Stimulated activated naive CD8-positive, alpha-beta T cell treated with anti-CD3 and anti-CD28 coated beads, Interleukin-15, Interleukin-2, amounts not matched to agents 100 U/mL and 50 U/mL, for 24 hours (primary cell): ENCODE data around the gene MUS81.
A peak's percentile ranks its signal among the peaks of the same experiment; 100 is the strongest.
"Not testable (repeated sequence)": the region's sequence is repeated elsewhere in the genome, so short reads cannot be mapped to it uniquely, and the experiment has no call there.

Experiments used
- ATAC-seq: fragments of 150-1000 bp; cut with Tn5 transposase; one replicate; pipeline ENCODE4 v1.10.0; 2021
- DNase-seq: peaks from one replicate; pipeline ENCODE4 v3.0.0; 2021

MUS81 gene, protein sequence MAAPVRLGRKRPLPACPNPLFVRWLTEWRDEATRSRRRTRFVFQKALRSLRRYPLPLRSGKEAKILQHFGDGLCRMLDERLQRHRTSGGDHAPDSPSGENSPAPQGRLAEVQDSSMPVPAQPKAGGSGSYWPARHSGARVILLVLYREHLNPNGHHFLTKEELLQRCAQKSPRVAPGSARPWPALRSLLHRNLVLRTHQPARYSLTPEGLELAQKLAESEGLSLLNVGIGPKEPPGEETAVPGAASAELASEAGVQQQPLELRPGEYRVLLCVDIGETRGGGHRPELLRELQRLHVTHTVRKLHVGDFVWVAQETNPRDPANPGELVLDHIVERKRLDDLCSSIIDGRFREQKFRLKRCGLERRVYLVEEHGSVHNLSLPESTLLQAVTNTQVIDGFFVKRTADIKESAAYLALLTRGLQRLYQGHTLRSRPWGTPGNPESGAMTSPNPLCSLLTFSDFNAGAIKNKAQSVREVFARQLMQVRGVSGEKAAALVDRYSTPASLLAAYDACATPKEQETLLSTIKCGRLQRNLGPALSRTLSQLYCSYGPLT

DNA sequence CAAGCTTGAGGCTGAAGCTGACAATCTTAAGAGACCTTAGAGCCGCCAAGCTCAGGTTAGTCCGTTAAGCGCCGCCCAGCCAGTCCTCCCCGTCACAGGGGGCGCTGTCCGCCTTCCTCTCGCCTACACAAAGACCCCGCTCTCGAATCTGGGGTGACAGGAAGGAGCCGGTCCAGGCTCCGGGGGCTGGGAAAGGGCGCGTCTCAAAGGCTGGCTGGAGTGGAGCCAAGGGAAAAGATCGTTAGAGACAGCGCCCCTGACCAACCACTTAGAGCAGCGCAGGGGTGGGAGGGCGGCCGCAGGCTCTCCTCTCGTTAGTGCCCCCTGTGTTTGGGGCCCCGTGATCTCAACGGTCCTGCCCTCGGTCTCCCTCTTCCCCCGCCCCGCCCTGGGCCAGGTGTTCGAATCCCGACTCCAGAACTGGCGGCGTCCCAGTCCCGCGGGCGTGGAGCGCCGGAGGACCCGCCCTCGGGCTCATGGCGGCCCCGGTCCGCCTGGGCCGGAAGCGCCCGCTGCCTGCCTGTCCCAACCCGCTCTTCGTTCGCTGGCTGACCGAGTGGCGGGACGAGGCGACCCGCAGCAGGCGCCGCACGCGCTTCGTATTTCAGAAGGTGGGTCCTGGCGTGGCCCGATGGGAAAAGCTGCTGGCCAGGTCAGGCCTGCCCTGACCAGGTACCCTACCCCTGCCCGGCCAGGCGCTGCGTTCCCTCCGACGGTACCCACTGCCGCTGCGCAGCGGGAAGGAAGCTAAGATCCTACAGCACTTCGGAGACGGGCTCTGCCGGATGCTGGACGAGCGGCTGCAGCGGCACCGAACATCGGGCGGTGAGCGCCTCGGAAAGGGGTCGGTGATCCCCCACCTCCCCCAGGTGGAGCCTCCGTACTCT lies at the start of gene MUS81:
MUS81 (plus strand) TSS at position 156 of the 887 bp plus-strand sequence; CDS start at position 477, 321 bp downstream.
- DNase-seq (peak; percentile 97), ATAC-seq (peak; percentile 39)

DNA sequence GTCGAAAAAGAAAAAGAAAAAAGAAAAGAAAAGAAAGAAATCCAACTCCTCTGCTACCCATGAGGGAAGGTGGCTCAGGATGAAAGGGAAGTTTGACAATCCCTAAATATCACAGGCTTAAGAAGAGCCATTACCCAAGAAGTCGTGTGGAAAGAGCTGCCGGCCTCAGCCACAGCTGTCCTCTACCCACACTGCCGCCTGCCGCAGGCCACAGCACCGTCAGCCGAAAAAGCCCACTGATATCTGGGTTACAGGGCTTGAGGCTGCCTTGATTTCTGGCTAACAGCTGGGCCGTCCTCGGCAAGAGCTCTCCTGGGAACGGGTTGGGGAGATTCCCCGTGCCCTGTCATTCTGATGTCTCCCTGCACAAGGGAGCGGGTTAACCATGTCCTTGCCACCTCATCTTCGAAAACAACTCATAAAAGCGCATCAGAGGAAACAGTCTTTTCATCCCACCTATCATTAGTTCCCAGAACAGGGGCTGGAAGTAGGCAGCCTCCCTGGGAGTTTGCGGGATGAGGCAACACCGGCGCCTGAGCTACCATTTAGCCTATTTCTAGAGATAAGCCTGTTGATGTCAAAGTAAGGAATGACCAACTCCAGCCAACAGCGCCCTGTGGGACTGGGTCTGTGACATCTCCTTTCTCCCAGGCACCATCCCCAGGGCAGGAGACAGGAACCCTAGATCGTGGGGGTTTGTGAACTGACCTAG lies 48.3 kb upstream of the MUS81 start:
- DNase-seq (no peak), ATAC-seq (no peak)

DNA sequence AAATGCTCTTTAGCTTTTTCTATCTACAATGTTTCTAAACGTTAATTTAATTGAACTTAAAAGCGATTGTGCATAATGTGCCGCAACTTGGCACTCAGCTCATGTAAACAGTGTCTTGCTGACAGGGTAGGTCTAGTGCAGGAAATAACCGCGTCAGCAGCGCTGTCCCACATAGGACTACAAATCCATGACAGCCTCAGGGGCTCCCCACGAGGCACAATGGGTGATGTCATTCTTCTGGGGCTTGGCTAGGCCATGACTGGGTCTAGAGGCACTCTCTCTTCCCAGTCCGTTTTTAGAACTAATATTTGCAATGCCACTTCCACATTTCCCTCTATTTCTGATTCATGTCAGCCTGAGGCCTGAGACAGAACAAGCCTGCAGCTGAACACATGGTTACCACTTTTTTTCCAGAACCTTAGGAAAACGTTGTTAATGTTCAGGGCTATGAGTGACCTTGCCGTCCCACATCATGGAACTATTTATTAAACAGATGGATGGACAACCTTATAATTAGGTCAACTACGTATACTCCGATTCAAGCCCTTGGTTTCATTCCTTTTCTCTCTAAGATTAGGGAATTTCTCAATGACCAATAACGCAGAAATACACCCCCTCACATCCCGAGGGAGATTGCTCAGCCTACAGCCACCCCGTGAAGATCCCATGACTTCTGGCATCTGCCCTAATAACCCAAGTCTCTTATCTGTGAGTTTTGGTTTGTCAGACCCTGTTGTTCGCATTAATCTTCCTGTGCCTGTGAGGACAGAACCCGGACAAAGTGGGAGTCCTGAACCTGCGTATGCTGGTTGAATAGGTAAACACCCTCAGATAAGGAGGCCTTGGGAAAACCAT lies 45.9 kb upstream of the MUS81 start:
- no peak for ATAC-seq
- no peak for DNase-seq

DNA sequence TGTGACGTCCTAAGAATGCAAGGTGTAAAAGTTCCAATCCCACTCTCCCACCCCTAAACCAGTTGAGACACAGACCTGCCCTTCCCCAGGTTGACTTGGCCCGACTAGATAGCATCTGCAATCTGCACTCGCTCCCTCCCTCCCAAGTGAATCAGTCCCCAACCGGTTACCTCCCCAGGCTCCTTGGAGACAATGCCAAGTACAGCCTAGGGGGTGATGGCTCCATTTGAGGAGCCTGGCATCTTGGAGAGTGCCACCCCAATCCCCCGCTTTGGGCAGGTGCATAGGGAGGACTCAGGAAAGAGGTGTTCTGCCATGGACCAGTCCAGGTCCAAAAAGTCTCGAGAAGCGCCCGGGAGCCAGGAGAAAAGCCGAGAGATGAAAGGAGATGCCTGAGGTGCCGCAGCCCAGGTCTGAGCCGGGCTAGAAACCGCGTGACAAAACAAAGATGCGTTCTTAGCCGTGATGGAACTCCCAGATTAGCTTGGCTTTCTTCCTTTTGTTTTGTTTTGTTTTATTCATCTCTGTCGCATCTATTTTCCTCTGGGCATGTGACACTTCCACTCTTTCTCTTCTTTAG lies 45.2 kb upstream of the MUS81 start:
- DNase-seq, result no peak
- no peak for ATAC-seq

DNA sequence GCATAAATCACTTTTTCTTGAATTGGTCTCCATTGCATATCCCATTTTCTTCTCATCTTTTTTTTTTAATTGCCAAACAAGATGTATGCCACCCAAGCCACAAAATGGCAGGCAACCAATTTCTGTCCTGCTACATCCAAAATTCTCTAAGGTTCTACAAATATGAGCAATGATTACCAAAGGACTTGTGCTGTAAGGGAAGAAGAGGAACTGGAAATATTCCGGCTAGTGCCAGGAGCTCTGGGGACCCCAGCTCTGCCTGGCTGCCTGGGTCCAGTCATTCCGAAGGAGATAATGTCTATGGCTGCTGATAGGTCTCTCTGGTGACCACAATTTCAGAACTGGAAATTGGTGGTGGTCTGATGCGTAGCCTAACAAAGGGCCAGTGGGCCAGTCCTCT lies 43.5 kb upstream of the MUS81 start:
- DNase-seq, result no peak
- ATAC-seq, result no peak

DNA sequence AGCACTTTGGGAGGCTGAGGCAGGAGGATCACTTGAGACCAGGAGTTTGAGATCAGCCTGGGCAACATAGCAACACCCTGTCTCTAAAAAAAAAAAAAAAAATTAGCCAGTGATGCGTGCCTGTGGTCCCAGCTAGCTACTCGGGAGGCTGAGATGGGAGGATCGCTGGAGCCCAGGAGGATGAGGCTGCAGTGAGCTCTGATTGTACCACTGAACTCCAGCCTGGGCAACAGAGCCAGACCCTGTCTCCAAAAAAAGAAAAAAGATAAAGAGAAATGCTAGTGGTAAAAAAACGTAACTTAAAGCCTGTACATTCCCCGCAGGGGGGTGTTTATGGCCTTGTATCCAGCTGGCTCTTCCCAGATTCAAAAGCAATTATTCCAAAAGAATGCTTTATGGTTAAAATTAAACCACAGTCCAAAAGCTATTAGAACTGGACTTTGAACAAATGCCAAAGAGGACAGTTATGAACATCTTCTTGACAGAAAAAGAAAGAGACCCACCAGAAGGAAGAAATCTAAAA lies 42.9 kb upstream of the MUS81 start:
- no peak for DNase-seq
- ATAC-seq, result no peak

DNA sequence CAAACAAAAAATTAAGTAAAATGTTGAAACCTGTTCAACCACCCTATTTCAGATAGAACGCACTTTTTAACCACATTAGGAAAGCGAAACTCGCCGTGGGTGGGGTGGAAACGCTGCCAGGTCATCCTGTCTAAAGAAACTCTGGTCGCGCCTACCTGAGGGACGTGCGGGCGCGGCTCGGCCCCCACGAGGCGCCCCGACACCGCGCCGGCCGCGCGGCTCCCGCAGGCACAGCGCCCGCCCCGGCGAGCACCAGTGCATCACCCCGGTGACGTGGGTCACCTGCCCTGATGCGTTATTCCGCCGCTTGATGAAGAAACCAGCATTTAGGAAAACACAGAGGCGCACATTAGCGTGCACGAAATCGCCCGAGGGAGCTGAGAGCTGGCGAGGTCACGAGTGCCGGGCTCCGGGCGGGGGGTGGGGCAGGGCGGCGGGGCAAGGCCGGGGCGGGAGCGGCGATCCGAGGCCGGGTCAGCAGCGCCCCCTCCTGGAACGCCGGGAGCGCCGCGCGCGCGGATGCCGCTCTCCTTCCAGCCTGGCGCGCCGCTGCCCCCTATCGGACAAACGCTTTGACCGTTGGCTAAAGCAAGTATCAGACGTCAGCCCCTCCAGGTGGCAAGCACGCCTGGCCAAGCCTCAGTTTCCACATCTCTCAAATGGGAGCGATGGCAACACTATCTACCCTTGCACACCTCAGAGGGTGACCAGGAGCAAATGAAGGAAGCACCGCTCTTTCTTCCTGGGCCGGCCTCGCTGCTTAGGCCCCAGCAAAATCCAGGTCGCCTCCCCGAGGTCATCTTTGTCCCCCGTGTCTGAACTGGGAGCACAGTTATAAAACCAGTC lies 42.2 kb upstream of the MUS81 start:
- DNase-seq (peak; percentile 100), ATAC-seq (peak; percentile 91)

DNA sequence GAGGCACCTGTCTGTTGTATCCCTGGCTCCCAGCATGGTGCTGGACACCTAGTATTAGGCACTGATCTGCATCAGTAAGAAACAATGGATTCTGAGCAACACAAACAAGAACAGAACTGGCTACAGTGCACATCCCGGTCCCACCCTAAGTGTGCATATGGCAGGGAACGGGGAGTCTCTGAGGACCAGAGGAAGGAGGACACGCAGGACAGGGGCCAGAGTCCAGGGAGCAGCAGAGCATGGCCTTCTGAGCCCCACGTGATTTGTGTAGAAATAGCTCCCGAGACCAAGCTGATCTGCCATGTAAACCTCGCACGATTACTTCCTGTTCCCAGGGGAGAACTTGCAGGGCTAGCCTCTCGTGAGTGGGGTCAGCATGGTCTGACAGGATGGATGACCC lies 39.1 kb upstream of the MUS81 start:
- DNase-seq, result no peak

DNA sequence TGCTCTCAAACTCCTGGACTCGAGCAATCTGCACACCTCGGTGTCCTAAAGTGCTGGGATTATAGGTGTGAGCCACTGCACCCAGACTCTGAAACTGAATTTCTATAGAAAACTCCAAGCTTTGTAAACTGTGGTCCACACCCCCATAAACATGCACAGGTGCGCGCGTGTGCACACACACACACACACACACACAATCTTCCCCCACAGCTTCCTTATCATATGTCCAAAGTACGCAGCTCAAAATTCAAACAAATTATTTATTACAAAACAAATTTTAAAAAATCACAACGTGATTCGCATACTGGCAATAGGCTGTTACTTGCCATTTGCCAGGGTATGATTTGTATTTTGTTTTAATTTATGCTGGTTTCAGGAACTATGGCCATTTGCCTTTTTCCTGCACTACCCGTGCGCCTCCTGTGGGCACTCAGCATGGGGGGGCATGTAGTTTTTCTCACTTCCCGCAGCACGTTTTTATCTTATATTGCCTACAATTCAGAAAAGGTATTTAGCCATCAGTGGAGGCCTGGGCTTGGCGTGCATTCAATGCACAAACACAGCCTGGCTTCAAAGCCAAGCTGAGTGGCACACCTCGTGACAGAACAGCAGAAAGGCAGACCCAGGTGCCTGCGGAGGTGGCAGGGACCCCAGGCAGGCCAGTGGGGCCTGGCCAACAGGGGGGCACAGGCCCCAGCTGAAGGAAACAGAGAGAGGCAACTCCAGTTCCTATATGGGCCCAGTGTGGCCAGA lies 37.3 kb upstream of the MUS81 start:
- DNase-seq, result no peak

More for the DNA sequence above, 39.1 kb upstream of the MUS81 start:
- no peak for ATAC-seq

DNA sequence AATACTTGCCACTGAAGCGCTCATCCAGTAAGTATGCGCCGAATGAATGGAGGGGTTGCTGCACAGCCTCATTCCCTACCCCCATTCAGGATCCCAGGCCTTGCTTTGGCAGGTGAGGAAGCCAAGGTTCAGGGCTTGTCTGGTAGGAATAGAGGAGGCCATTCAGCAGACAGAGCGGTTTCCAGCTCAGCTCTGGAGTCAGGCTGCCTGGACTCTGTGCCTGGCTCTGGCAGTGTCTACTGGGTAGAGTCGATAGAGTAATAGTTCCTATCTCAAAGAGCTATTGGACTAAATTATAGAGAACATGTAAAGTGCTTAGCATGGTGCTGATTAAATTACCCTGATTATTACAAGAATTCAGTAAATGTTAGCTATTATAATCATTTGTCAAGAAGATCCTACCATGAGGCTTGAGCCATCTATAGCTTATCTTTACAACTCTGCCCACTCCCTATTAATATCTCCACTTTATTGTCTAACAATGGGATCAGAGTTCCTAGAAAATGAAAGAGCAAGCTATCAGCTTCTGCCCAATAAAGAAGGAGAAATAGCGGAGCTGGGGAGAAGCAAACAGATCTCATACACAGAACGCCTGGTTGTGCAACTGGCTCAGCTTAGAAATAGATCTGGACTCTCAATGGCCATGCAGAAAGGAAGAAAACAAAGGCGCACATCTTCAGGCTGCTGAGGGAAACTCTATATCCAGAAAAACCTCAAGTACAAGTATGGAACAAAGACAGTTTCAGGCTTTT lies 33.1 kb upstream of the MUS81 start:
- DNase-seq, result no peak

More for the DNA sequence above, 37.3 kb upstream of the MUS81 start:
- ATAC-seq, result no peak

DNA sequence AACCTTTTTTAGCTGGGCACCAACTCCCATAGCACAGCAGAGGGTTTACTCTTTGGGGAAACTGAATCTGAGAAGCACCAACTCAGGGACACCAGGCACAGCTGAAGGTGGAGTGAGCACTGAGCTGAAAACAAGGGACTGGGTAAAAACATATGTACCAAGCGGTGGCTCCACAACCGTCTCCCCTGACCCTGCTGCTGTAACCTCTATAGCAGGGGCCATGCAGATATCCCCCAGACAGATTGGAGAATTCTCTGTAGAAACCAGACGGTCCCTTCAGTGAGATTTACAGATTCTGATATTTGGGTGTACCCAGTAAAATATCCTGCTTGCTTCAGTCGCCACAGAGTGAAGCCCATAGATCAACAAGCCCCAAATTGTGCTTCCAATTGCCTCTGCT lies 30.8 kb upstream of the MUS81 start:
- ATAC-seq (no peak), DNase-seq (no peak)

More for the DNA sequence above, 33.1 kb upstream of the MUS81 start:
- ATAC-seq, result no peak

DNA sequence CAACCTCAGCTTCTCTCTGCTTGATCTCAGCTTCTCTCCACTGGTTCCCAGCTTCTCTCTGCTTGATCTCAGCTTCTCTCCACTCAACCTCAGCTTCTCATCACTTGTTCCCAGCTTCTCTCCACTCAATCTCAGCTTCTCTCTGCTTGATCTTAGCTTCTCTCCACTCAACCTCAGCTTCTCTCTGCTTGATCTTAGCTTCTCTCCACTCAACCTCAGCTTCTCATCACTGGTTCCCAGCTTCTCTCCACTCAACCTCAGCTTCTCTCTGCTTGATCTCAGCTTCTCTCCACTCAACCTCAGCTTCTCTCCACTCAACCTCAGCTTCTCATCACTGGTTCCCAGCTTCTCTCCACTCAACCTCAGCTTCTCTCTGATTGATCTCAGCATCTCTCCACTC lies 28.0 kb upstream of the MUS81 start:
- not testable (repeated sequence) for ATAC-seq, DNase-seq

DNA sequence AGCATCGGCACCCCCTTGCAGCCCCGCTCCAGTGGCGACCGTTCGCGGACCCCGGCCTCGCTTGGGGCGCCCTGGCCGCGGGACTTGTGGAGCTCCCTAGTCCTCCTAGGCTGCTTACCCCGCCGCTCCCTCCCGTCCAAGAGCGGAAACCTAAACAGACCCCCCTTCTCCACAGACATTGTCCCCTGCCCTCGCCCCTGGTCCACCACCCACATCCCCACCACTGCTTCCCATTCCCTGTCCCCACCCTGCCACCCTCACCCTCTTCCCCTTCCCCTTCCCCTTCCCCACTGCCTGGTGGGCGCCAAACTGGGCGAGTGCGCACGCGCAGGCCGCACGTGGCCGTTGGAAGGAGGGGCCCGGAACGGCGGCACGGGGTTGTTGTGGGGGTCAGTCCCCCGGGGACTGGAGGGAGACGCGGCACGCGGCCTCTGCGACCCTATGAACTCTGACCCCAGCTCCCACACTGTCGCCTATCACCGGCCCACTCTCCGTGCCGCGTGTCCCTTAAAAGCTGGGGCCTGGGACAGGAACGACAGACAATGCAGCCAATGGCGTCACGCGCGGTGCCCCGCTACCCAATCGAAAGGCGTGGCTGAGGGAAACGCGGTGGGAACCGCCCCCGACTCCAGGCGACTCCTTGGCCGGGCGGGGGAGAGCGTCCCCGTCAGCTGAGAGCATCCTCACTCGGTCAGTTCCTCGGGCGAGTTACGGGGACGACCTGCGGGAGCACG lies 26.8 kb upstream of the MUS81 start, which contains the start of gene SNX32:
SNX32 (plus strand) TSS at position 667 of the 734 bp plus-strand sequence. CDS start 103 bp downstream, outside the sequence.
- DNase-seq (peak; percentile 95), ATAC-seq (peak; percentile 99)

DNA sequence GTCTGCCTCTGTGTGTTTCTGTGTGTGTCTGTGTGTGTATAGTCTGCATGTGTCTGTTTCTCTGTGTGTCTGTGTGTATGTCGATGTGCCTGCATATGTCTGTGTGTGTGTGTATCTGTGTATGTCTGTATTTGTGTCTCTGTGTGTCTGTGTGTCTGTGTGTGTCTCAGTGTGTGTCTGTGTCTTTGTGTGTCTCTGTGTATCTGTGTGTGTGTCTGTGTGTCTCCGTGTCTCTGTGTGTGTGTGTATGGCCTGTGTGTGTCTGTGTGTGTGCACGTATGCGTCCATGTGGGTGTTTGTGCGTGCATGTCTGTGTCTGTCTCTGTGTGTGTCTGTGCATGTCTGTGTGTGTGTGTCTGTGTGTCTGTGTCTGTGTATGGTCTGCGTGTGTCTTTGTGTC lies 26.0 kb upstream of the MUS81 start:
- DNase-seq, result no peak
- ATAC-seq, result no peak

DNA sequence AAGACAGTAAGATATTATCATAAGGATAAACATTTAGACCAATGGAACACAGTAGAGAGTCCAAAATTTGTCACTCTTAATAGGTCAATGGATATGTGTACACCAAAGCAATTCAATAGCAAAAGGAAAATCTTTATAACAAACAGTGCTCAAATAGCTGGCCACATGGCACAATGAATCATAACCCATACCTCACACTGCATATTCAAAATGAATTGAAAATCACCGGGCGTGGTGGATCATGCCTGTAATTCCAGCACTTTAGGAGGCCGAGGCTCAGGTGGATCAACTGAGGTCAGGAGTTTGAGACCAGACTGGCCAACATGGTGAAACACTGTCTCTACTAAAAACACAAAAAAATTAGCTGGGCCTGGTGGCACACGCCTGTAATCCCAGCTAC lies 18.1 kb upstream of the MUS81 start:
- DNase-seq, result no peak
- no peak for ATAC-seq

DNA sequence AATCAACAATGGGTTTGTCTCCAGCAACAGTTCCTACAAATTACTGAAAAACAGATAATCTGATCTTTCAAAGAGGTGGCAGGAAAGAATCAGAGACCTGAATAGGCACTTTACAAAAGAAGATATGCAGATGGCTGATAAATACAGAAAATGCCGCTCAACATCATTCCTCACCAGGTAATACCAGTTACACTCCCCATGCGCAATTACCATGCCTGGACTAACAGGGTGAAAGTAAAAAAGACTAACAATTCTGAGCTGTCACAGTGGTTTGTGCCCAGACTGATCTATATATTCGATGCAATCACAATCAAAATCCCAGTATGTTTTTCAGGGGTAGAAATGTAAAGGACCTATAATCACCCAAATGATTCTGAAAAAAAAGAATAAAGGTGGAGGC lies 16.4 kb upstream of the MUS81 start:
- DNase-seq (no peak), ATAC-seq (no peak)

DNA sequence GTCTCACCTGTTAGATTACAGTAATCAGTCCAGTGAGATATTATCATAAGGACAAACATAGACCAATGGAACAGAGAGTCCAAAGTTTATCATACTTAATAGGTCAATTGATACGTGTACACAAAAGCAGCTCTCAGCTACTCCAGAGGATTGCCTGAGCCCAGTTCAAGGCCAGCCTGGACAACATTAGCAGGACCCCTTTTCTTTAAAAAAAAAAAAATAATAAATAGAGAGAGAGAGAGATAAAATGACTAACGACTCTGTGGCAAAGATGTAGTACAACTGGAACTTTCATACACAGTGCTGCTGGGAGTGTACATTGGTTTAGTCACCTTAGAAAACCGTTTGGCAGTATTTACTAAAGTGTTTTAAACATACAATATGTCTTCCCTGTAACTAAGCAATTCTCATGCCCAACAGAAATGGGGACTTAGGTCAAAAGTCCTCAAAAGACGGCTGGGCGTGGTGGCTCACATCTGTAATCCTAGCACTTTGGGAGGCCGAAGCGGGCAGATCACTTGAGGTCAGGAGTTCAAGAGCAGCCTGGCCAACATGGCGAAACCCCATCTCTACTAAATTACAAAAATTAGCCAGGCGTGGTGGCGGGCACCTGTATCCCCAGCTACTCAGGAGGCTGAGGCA lies 15.9 kb upstream of the MUS81 start:
- DNase-seq (no peak), ATAC-seq (no peak)
